Thyroid gland (tissue), 4 donors: ENCODE measurements around the gene OXT.

Experiments
- POLR2A ChIP-seq, 2 donors: fragments of 450-650 bp; IDR thresholded peaks; one replicate each; pipeline ENCODE4 v1.6.1; 2017; ENCODE audit warnings: antibody characterized with exemption in 2 of 2, mild to moderate bottlenecking in 2 of 2, moderate library complexity in 1 of 2
- TF ChIP-seq, protein P1 (sequence below), 6 experiments: fragments of 200-600 bp in 3 of 6; fragments of 450-650 bp in 3 of 6; sonication (generic) in 3 of 6; IDR thresholded peaks; one replicate each; pipeline ENCODE4 v1.5.1; 2016 to 2019; ENCODE audit warnings: antibody characterized with exemption in 6 of 6, mild to moderate bottlenecking in 2 of 6, inconsistent platforms in 1 of 6, moderate library complexity in 1 of 6

DNA sequence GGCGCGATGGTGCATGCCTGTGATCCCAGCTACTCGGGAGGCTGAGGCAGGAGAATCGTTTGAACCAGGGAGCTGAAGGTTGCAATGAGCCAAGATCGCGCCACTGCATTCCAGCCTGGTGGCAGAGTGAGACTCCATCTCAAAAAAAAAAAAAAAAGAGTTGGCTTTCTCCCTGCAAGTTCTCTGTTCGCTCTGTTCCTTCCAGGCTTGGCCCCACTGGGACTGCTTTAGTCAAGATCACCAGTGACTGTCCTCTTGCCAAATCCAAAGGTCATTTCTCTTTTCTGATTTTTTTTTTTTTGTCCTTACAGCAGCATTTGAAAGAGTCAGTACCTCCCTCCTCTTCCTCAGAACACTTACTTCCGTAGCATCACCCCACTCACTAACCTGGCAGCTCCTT, 38.8 kb upstream of the OXT start:
- TF ChIP-seq, protein P1, sequence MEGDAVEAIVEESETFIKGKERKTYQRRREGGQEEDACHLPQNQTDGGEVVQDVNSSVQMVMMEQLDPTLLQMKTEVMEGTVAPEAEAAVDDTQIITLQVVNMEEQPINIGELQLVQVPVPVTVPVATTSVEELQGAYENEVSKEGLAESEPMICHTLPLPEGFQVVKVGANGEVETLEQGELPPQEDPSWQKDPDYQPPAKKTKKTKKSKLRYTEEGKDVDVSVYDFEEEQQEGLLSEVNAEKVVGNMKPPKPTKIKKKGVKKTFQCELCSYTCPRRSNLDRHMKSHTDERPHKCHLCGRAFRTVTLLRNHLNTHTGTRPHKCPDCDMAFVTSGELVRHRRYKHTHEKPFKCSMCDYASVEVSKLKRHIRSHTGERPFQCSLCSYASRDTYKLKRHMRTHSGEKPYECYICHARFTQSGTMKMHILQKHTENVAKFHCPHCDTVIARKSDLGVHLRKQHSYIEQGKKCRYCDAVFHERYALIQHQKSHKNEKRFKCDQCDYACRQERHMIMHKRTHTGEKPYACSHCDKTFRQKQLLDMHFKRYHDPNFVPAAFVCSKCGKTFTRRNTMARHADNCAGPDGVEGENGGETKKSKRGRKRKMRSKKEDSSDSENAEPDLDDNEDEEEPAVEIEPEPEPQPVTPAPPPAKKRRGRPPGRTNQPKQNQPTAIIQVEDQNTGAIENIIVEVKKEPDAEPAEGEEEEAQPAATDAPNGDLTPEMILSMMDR (IDR thresholded peaks at IDR 0.05), result no peak
- TF ChIP-seq POLR2A (IDR thresholded peaks at IDR 0.05), result no peak
